ENCODE data around the gene PRIMA1. TPM values are rescaled to one million over a fixed set of nuclear protein-coding genes. Genes with fewer than 3 reads are reported as not detected.
"Not testable (repeated sequence)": the region's sequence is repeated elsewhere in the genome, so short reads cannot be mapped to it uniquely, and the experiment has no call there.

PRIMA1 gene
- polyA plus RNA-seq (ENCODE audit: insufficient read length), result 1.5 TPM
- long read RNA-seq, donor 1, result 0 reads
- long read RNA-seq, donor 2, result 0 reads
- long read RNA-seq, donor 3, result 0 reads
- long read RNA-seq, donor 4, result 0 reads
- long read RNA-seq, donor 5, result 0 reads
- long read RNA-seq, donor 6, result 0 reads
- long read RNA-seq, donor 7, result 0 reads
- long read RNA-seq, donor 8, result 0 reads

DNA sequence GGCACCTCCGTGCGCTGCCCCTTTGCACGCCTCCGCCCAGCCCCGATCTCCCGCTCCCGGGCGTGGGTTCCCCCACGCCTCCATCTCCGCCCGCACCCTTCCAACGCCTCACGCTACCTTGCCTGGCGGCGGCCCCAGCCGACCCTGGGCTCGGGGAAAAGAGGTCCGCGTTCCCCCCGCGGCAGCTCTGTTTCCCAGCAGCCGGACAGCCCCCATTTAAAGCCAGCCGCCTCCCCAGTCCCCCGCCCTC is at the start of gene PRIMA1:
PRIMA1 (minus strand) TSS at position 193 of the 250 bp plus-strand sequence. CDS start 767 bp downstream, outside the sequence.
- DNase-seq, result no peak

DNA sequence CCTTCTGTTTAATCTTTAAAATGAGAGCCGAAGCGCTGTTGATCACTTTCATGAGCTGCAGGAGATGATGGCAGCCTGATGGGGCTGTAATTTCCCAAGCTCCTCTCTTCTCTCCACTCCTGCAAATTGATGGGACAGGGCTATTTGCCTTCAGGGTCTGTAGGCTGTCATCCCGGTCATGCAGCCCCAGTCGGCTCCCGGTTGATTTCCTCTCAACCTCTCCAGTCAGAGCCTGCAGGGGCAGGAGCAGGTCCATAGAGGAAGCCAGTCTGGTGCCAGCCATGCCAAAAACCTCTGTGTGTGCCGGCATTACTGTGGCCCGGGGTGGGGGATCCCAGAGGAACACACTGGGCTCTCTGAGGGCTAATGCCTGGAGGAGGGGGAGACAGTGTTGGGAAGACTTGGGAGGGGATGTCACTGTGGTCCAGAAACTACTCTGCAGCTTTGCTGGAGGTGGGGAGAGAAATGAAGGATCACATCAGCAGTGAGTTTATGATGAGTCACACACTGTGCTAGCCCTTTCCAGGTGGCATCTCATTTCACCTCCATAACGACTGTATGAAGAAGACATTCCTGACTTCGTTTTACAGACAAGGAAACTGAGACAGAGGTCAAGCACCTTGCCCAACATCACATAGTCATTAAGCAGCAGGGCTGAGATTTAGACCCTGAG is 46.5 kb upstream of the PRIMA1 start:
- DNase-seq, result no peak

DNA sequence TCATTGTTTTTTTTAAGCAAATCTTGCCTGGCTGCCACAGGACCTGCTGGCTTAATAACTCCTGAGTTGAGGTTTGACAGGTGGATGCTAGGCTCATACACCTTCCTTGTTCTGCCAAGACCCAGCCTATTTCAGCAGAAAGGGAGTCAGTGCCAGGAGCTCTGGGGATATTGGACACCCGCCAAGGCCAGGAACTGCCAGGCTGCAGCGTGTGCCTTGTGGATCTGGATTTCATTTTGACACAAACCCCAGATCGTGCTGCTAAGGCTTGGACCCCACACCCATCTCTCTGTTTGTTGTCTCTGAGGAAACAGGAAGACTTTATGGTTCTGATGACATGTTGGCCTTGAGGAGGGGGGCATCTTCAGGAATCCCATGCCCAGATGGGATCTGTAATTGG is 44.4 kb upstream of the PRIMA1 start:
- no peak for DNase-seq

- DNase-seq, result no peak
Measured at GRCh38 chr14:93832081-93832480, 43.8 kb upstream of the PRIMA1 start.

DNA sequence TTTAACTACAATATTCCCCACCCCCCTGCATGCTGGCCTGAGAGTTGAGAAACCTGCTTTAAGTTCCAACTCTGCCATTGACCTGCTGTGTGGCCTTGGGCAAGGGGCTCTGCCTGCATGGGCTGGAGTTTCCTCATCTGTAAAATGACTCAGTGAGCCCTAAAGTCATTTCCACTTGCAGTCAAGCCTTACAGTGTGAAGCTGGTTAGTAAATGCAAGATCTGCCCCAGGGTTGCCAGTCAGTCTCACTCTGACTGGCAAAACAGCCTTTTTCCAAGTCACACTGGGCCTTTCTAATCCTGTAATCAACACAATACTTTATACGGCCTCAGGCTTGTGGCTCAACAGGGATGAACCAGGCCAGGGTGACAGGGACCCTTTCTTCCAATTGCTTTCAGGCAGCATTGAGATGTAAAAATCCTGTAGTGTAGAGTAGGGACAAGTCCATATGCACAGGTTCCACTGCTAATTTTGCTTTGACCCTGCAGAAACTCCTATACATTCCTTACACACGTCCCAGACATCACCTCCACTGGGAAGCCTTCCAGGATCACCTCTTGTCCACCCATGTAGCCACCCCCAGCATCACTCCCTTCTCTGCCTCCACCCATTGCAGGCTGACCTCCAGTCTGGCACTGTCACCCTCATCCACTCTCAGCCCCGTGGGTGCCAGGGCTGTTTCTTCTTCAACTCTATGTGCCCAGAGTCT is 42.6 kb upstream of the PRIMA1 start:
- DNase-seq, result no peak

DNA sequence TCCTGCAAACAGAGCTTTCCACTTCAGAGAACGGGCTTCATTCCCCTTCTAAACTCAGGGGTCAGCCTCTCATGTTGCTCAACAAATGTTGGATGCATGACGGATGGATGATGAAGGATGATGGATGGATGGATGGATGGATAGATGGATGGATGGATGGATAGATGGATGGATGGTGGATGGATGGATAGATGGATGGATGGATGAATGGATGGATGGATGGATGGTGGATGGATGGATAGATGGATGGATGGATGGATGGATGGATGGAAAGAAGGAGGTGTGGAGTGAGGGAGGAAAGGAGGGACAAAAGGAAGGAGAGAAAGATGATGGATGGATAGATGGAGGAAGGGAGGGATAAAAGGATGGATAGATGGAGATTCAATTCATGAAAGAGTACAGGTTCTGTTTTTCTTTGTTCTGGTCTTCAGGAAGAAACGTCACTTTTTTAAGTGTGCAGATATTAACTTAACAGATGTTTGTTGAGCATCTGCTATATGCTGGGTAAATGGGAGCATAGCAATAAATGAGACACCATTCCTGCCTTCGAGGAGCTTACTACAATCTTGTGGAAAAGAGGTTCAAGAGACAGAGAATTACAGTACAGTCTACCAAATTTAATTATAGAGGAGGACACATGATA is 41.7 kb upstream of the PRIMA1 start:
- no peak for DNase-seq

- no peak for DNase-seq
Measured at GRCh38 chr14:93825235-93825553, 36.9 kb upstream of the PRIMA1 start.

GRCh38 chr14:93824518-93825234 is 36.4 kb upstream of the PRIMA1 start:
- no peak for DNase-seq

DNA sequence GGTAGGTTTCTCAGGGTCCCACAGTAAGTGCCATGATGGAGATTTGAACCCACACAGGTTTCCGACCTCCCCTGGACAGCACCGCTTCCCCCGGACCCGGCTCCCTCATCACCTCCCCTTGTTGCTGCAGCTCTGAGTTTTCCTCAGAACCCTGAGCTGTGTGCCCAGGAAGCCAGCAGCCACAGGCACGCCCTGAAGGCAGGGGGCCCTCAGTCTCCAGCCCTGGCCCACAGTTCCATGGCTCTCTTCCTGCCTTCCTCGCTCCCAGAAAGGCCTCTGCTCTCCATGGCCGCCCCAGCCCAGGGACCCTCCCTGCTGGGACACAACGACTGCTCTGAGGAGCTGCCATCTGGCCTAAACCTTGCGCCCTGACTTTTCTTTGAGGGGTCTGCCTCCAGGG is 35.8 kb upstream of the PRIMA1 start:
- DNase-seq, result no peak

DNA sequence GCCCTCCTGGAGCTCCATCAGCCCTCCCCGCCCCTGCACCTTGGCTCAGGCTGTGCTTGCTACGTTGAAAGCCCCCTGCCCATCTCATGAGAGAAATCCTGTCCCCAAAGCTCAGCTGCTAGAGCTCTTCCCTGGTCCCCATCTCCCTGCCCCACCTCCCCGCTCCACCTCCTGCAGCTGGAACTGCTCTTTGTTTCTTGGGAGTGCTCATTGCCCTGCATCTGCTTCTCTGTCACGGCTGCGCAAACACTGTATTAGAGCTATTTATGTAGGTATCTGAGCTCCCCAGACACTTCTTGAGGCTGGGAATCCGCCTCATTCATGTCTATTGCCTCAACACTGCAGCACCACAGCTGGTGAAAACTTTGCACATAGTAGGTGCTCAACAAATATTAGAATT is 32.8 kb upstream of the PRIMA1 start:
- DNase-seq, result no peak

DNA sequence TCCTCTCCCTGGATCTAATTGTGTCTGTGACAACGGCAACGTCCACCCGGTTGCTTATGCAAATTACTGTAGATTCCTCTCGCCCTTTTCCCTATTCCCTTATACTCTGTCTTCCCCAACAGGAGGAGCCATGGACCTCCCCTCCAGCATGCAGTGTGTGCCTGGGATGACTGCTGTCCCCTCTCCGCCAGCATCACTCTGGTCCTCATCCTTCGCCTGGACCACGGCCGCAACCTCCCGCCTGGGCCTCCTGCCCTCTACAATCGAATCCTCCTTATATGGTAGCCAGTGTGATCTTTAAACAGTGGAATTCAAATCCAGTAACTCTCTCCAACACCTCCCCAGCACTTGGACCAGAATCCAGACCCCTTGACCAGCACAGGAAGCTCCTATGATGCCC is 30.6 kb upstream of the PRIMA1 start:
- DNase-seq, result no peak

GRCh38 chr14:93811676-93812075 is 23.4 kb upstream of the PRIMA1 start:
- DNase-seq, result no peak

DNA sequence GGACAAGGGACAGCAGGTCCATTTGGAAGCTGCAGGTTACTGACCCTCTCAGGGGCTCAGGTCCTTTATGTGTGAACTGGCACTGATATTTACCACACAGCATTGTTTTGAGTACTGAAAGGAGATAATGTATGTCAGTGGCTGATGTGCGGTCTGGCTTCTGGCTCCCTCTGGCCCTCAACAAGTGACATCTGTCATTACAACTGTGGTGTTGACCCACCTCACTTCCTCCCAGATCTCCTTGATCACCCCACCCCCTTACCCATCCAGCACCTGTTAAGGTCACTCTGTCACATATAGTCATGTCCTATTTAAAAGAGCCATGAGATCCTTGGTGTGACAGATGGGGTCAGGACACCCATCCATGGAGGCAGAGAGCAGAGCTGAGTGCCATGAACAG is 22.7 kb upstream of the PRIMA1 start:
- no peak for DNase-seq

DNA sequence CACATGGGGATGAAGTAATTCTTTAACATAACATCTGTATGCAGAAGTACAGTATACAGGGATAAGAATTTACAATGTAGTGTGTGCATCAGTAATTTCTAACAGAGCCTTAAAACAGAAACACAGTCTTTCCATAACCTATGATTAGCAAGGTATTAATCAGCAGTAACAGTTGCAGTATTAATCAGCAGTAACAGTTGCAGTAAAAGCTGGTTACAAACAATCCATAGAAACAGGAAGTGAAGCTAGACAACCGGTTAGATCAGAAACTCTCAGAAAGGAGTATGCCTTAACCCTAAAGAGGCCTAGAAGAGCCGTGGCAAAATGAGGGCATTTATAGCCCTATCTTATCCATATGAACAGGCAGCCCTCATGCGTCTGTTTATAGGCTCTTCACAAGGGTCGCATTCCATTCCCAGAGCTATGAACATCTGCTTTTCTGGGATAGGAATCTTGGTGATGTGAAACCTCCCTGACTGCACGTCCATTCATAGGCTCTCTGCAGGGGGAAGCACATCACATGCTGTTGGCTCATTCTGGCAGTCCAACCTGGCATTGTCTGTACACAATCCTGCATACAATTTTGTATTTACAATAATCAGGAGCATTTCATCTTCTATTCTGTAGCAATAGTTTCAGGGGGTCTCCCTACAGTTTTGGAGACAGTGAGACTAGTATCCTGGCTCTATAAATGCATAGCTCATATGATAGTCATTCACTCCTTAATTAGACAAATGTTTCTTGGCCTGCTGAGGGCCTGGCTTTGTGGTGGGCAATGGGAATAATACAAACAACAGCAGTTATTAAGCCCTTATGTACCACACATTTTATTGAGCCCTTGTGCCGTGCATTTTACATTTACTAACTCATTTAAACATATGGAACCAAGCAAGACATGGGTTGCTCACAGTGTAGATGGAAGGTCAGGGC is 21.5 kb upstream of the PRIMA1 start:
- DNase-seq, result not testable (repeated sequence)

- DNase-seq, result no peak
Measured at GRCh38 chr14:93804654-93805053, 16.4 kb upstream of the PRIMA1 start.

DNA sequence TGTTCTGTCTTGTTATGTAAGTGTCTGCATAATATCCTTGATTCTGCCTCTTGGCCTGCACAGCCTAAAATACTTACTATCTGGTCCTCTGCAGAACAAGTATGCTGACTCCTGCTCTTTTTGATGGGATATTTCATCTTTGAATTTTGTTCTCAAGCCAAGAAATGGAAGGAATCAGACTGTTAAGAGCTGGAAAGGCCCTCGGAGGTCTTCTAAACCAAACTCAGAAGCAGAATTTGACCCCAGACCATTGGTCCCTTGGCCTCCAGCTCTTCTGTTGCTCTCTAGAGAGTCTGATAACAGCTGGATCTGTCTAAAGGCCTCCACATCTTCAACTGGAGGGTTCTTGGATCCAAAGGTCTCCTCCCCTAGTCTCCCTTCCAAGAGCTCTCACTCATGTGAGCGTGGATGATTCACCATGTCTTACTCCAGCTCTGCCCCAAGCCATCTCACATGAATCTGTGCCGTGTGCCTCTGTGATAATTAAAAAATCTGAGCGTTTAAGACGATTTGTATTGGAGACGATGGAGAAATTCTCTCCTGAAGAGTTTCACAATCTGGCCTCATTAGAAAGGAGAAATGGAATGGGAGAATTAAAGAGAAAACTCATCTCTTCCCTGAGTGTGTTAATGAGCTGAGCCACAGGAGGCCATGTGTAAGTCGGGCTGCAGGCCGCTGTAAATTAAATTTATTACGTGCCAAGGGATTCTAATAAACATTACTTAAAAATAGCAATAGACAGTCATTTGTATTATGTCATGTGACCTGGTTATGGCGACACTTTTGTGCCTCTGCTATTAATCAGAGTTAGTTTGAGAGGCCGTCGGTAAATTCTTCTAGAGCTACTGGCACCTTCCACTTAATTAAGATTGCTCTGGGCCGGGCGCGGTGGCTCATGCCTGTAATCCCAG is 15.4 kb upstream of the PRIMA1 start:
- DNase-seq, result no peak

- no peak for DNase-seq
Measured at GRCh38 chr14:93799989-93800921, 12.0 kb upstream of the PRIMA1 start.

GRCh38 chr14:93799617-93799988 is 11.3 kb upstream of the PRIMA1 start:
- DNase-seq, result no peak

DNA sequence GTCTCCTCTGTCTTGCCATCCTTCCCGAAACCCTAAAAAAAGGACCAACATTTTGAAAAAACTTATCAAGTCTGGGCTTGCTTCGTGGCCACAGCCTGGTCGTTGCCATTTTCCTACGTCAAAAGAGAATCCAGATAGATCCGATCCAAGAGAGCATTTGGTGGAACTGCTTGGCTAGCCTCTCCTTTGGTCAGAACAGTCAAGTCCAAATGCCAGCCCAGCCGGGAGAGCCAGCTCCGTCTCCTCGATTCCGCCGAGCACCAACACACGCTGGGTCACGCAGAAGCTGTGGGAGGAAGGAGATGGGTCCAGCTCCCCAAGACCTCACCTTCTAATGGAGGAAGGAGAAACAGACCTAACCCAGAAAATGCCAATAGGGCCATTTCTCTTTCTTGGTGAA is 9.3 kb upstream of the PRIMA1 start:
- no peak for DNase-seq

- DNase-seq, result no peak
Measured at GRCh38 chr14:93797071-93797470, 8.8 kb upstream of the PRIMA1 start.
